ENCODE data around the gene RSBN1. TPM values are rescaled to one million over a fixed set of nuclear protein-coding genes. Genes with fewer than 3 reads are reported as not detected.

The RSBN1 gene
- total RNA-seq, 1 donor from 2014 or later, result 40.1 TPM

GRCh38 chr1:113744114-113744513, 68.2 kb downstream of the RSBN1 start:
- H3K27me3 ChIP-seq, result no peaks in the 10 kb centered on the region
- TF ChIP-seq CTCF (IDR thresholded peaks at IDR 0.05), result no peak
- TF ChIP-seq EZH2phosphoT487 (IDR thresholded peaks at IDR 0.05), result no peak
- TF ChIP-seq EZH2 (IDR thresholded peaks at IDR 0.05), result no peak
- H3K9me3 ChIP-seq (ENCODE audit: low read depth), result no peaks in the 10 kb centered on the region
- no peak overlapping the region for H2AFZ ChIP-seq (replicated peaks)
- Mint-ChIP-seq H3K27me3 (ENCODE audit: insufficient read depth, low read depth) (no peaks in the 10 kb centered on the region), H3K36me3 (peaks cover 43% of the 10 kb centered on the region), H3K4me1 (no peaks in the 10 kb centered on the region), H3K9me3 (peaks cover 4% of the 10 kb centered on the region), H3K4me3 (no peak overlapping the region), H3K27ac (no peak overlapping the region)
- no peaks in the 10 kb centered on the region for H4K20me1 ChIP-seq (ENCODE audit: low read depth)
- H3K4me3 ChIP-seq, result no peak overlapping the region
- peaks cover 5% of the 10 kb centered on the region for H3F3A ChIP-seq (ENCODE audit: low read depth)
- H3K4me2 ChIP-seq, result no peak overlapping the region
- no peaks in the 10 kb centered on the region for H3K4me1 ChIP-seq
- H3K27ac ChIP-seq, result no peak overlapping the region
- H3K36me3 ChIP-seq, result peaks cover 11% of the 10 kb centered on the region
- H3K79me2 ChIP-seq (ENCODE audit: low read depth), result peaks cover 37% of the 10 kb centered on the region
- no peak overlapping the region for H3K9ac ChIP-seq
- DNase-seq (ENCODE audit: low spot score), result no peak

DNA sequence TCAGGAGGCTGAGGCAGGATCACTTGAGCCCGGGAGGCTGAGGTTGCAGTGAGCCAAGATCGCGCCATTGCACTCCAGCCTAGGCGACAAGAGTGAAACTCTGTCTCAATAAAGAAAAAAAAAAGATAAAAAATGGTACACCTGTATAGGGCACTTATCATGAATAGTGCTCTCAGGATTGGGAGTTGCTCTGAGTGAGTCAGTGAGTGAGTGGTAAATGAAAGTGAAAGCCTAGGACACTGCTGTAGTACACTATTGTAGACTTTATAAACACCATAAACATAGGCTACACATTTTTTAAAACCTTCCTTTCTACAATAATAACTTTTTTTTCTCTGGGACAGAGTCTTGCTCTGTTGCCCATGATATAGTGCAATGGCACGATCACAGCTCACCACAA, 69.8 kb downstream of the RSBN1 start:
- TF ChIP-seq EZH2 (IDR thresholded peaks at IDR 0.05) (no peak), EZH2phosphoT487 (IDR thresholded peaks at IDR 0.05) (no peak), CTCF (IDR thresholded peaks at IDR 0.05) (no peak)
- H3K27me3 ChIP-seq, result no peaks in the 10 kb centered on the region
- Mint-ChIP-seq H3K27me3 (ENCODE audit: insufficient read depth, low read depth) (no peaks in the 10 kb centered on the region), H3K36me3 (peaks cover 36% of the 10 kb centered on the region), H3K27ac (no peak overlapping the region), H3K9me3 (peaks cover 4% of the 10 kb centered on the region), H3K4me1 (no peaks in the 10 kb centered on the region), H3K4me3 (no peak overlapping the region)
- no peak overlapping the region for H3K4me3 ChIP-seq
- H4K20me1 ChIP-seq (ENCODE audit: low read depth), result no peaks in the 10 kb centered on the region
- H3K36me3 ChIP-seq, result peaks cover 18% of the 10 kb centered on the region
- H3K4me1 ChIP-seq, result no peaks in the 10 kb centered on the region
- H3F3A ChIP-seq (ENCODE audit: low read depth), result peaks cover 5% of the 10 kb centered on the region
- H2AFZ ChIP-seq (replicated peaks), result no peak overlapping the region
- no peak overlapping the region for H3K9ac ChIP-seq
- peaks cover 37% of the 10 kb centered on the region for H3K79me2 ChIP-seq (ENCODE audit: low read depth)
- DNase-seq (ENCODE audit: low spot score), result no peak
- H3K9me3 ChIP-seq (ENCODE audit: low read depth), result no peaks in the 10 kb centered on the region
- no peak overlapping the region for H3K4me2 ChIP-seq
- no peak overlapping the region for H3K27ac ChIP-seq

- H4K20me1 ChIP-seq (ENCODE audit: low read depth), result no peaks in the 10 kb centered on the region
- no peaks in the 10 kb centered on the region for H3K9me3 ChIP-seq (ENCODE audit: low read depth)
- peaks cover 18% of the 10 kb centered on the region for H3K36me3 ChIP-seq
- no peak for TF ChIP-seq CTCF (IDR thresholded peaks at IDR 0.05)
- TF ChIP-seq EZH2 (IDR thresholded peaks at IDR 0.05), result no peak
- TF ChIP-seq EZH2phosphoT487 (IDR thresholded peaks at IDR 0.05), result no peak
- H3K4me3 ChIP-seq, result no peak overlapping the region
- H3K9ac ChIP-seq, result no peak overlapping the region
- Mint-ChIP-seq H3K4me3 (no peak overlapping the region), H3K27me3 (ENCODE audit: insufficient read depth, low read depth) (peaks cover 4% of the 10 kb centered on the region), H3K36me3 (peaks cover 44% of the 10 kb centered on the region), H3K27ac (no peak overlapping the region), H3K9me3 (no peaks in the 10 kb centered on the region), H3K4me1 (no peaks in the 10 kb centered on the region)
- no peak overlapping the region for H2AFZ ChIP-seq (replicated peaks)
- H3K4me2 ChIP-seq, result no peak overlapping the region
- H3K79me2 ChIP-seq (ENCODE audit: low read depth), result no peaks in the 10 kb centered on the region
- no peak for DNase-seq (ENCODE audit: low spot score)
- H3K4me1 ChIP-seq, result no peaks in the 10 kb centered on the region
- H3K27me3 ChIP-seq, result no peaks in the 10 kb centered on the region
- H3F3A ChIP-seq (ENCODE audit: low read depth), result no peaks in the 10 kb centered on the region
- H3K27ac ChIP-seq, result no peak overlapping the region
These were observed 77.8 kb downstream of the RSBN1 start for GRCh38 chr1:113734357-113735055.

Measured in neural progenitor cell (in vitro differentiated cells).